Lung (tissue), 12 donors: ENCODE results near the gene ODAD4. TPM values are rescaled to one million over a fixed set of nuclear protein-coding genes. Genes with fewer than 3 reads are reported as not detected.
A peak's percentile ranks its signal among the peaks of the same experiment; 100 is the strongest.

Experiments used
- ATAC-seq: fragments of 200-7000 bp; cut with Tn5 transposase; one replicate; pipeline ENCODE4 v1.9.1; 2020; ENCODE audit warnings: moderate number of reproducible peaks; ENCODE audit not compliant: insufficient read depth, low FRiP score
- DNase-seq, 3 donors: peaks; one replicate each; pipeline ENCODE4 v3.0.0-alpha.2; 2013 to 2017
- H3K27ac ChIP-seq, 2 donors: one replicate each; pipeline ENCODE4 v1.5.1; 2013; ENCODE audit warnings: mild to moderate bottlenecking in 2 of 2, moderate library complexity in 2 of 2, control low read depth in 1 of 2, inconsistent platforms in 1 of 2, low read depth in 1 of 2, low read length in 1 of 2
- H3K27me3 ChIP-seq, 3 donors: one replicate each; pipeline ENCODE4 v1.5.1; 2013; ENCODE audit warnings: low read length in 2 of 3; ENCODE audit not compliant: control insufficient read depth in 3 of 3, insufficient read depth in 3 of 3
- H3K36me3 ChIP-seq, 4 donors: one replicate each; pipeline ENCODE4 v1.5.1; 2013; ENCODE audit warnings: low read length in 4 of 4, mild to moderate bottlenecking in 1 of 4, moderate library complexity in 1 of 4; ENCODE audit not compliant: control insufficient read depth in 4 of 4, insufficient read depth in 4 of 4
- H3K4me1 ChIP-seq, 5 donors: one replicate each; pipeline ENCODE4 v1.5.1; 2013; ENCODE audit warnings: low read length in 5 of 5, mild to moderate bottlenecking in 2 of 5, moderate library complexity in 1 of 5; ENCODE audit not compliant: control insufficient read depth in 5 of 5, insufficient read depth in 5 of 5
- H3K4me3 ChIP-seq: one replicate; pipeline ENCODE4 v1.5.1; 2013; ENCODE audit warnings: mild to moderate bottlenecking, control low read depth, moderate library complexity
- H3K9ac ChIP-seq, 2 donors: one replicate each; pipeline ENCODE4 v1.5.1; 2013; ENCODE audit warnings: low read length in 2 of 2, control low read depth in 1 of 2; ENCODE audit not compliant: insufficient read depth in 1 of 2
- H3K9me3 ChIP-seq, 4 donors: one replicate each; pipeline ENCODE4 v1.5.1; 2013; ENCODE audit warnings: low read length in 3 of 4, mild to moderate bottlenecking in 1 of 4, moderate library complexity in 1 of 4; ENCODE audit not compliant: control insufficient read depth in 4 of 4, insufficient read depth in 3 of 4
- CTCF ChIP-seq: IDR thresholded peaks from 2 replicates; pipeline ENCODE4 v1.5.1; 2012; ENCODE audit warnings: mild to moderate bottlenecking; ENCODE audit errors: control extremely low read depth, extremely low read depth
- WGBS, 2 donors: extraction: QIAGEN DNeasy Blood & Tissue Kit; methylation state at CpG; one replicate each; pipeline ENCODE4 v1.1.7; 2013; 5-methylcytosine and 5-hydroxymethylcytosine counted together
- polyA plus RNA-seq, 2 donors: library from polyadenylated mRNA; stranded (reverse); fragments of 200-250 nt; gene quantifications; one replicate each; pipeline ENCODE4 v1.2.1, GENCODE V29; 2013
- total RNA-seq, 2 donors: library from RNA; depleted of rRNA in 1 of 2; stranded (reverse); fragments of >200 nt in 1 of 2; gene quantifications; one replicate each; pipeline ENCODE4 v1.2.1, GENCODE V29; 2014 to 2021
- donor health status: control.
- donor health status: control.
- donor health status: Bipolar disorder and iron deficiency.
- donor health status: healthy.
- donor health status: DM: yes; HTN: yes; CAD: no.

Gene ODAD4
- total and polyA plus RNA-seq, 4 donors = 5.4 to 16.7 (median 9.2) TPM

- Histone ChIP-seq H3K36me3 (peaks cover 6 to 15% (median 10%) of the 10 kb centered on the region in 4 donors), H3K4me1 (peaks cover 0 to 24% (median 16%) of the 10 kb centered on the region in 5 donors), H3K4me3 (peak overlapping the region; percentile 94), H3K27me3 (no peaks in the 10 kb centered on the region), H3K9me3 (no peaks in the 10 kb centered on the region), H3K9ac (peak overlapping the region in 1 of 2 donors; percentile 39), H3K27ac (no peak overlapping the region)
- no peak for TF ChIP-seq CTCF
- DNase-seq (peak in 2 of 3 donors; percentile 42 to 57), ATAC-seq (no peak)
- 47 to 71% methylated on average over 4 of the region's 4 CpGs for WGBS, 2 donors
These were observed 13.2 kb upstream of the ODAD4 start for GRCh38 chr17:41917192-41917591.

GRCh38 chr17:41917679-41918313 is 12.6 kb upstream of the ODAD4 start:
- H3K4me3 ChIP-seq = peak overlapping the region; percentile 94
- H3K4me1 ChIP-seq = peaks cover 0 to 24% (median 16%) of the 10 kb centered on the region in 5 donors
- no peaks in the 10 kb centered on the region for H3K27me3 ChIP-seq
- peak; percentile 58 to 67 (median 58) for DNase-seq
- peak; percentile 13 for ATAC-seq
- peaks cover under 1 to 10% (median 4%) of the 10 kb centered on the region in 4 donors for H3K36me3 ChIP-seq
- H3K27ac ChIP-seq = peak overlapping the region; percentile 89 to 95
- H3K9me3 ChIP-seq = no peaks in the 10 kb centered on the region
- WGBS, 2 donors = 8% methylated on average over 26 of the region's 26 CpGs
- no peak for TF ChIP-seq CTCF
- H3K9ac ChIP-seq = peak overlapping the region; percentile 39 to 61

GRCh38 chr17:41918314-41919164 is 11.9 kb upstream of the ODAD4 start, which contains the start of gene ACLY:
TSS of gene ACLY (minus strand) at chr17:41918951. CDS start at chr17:41913873, 5,078 bp downstream.
- Histone ChIP-seq H3K4me3 (peak within 1 kb of the TSS; percentile 94), H3K27me3 (no peaks in the 10 kb centered on the region), H3K27ac (peak within 1 kb of the TSS; percentile 89 to 95), H3K9me3 (no peaks in the 10 kb centered on the region), H3K36me3 (peaks cover 0 to 3% (median under 1%) of the 10 kb centered on the region in 4 donors), H3K9ac (peak within 1 kb of the TSS; percentile 39 to 61), H3K4me1 (peaks cover 0 to 24% (median 16%) of the 10 kb centered on the region in 5 donors)
- ATAC-seq (peak; percentile 98), DNase-seq (peak; percentile 98)
- 0% methylated on average over 72 to 80 of the region's 80 CpGs for WGBS, 2 donors
- TF ChIP-seq CTCF = no peak
